Gastrocnemius medialis (tissue), 4 donors: ENCODE measurements around the gene ORAI2. TPM values are rescaled to one million over a fixed set of nuclear protein-coding genes. Genes with fewer than 3 reads are reported as not detected.

ENCODE experiments used
- ATAC-seq, 2 donors: fragments of 150-250 bp; one replicate each; pipeline ENCODE4 v1.9.1; 2016
- DNase-seq, 2 donors: peaks; one replicate each; pipeline ENCODE4 v3.0.0-alpha.2; 2019
- H3K27ac ChIP-seq, 4 donors: fragments of 200-600 bp; sonication (generic); 1 replicate in 1 of 4; 2 replicates in 3 of 4; pipeline ENCODE4 v1.5.1; 2016 to 2018; ENCODE audit warnings: mild to moderate bottlenecking in 2 of 4, moderate library complexity in 1 of 4
- H3K27me3 ChIP-seq, 3 donors: fragments of 200-600 bp; sonication (generic) in 2 of 3; 1 replicate in 1 of 3; 2 replicates in 2 of 3; pipeline versions ENCODE4 v1.5.1 to v1.6.0; 2016 to 2019; ENCODE audit warnings: mild to moderate bottlenecking in 1 of 3, moderate library complexity in 1 of 3
- H3K36me3 ChIP-seq, 2 donors: fragments of 200-600 bp; sonication (generic) in 1 of 2; one replicate each; pipeline ENCODE4 v1.5.1; 2017 to 2018
- H3K4me1 ChIP-seq, 2 donors: fragments of 200-600 bp; sonication (generic) in 1 of 2; one replicate each; pipeline ENCODE4 v1.5.1; 2016 to 2017; ENCODE audit warnings: mild to moderate bottlenecking in 2 of 2
- H3K4me3 ChIP-seq, 4 donors: fragments of 200-600 bp; sonication (generic) in 3 of 4; 1 replicate in 1 of 4; 2 replicates in 3 of 4; pipeline ENCODE4 v1.5.1; 2016 to 2019; ENCODE audit warnings: mild to moderate bottlenecking in 2 of 4
- H3K9me3 ChIP-seq, 3 donors: fragments of 200-600 bp; sonication (generic) in 2 of 3; 1 replicate in 1 of 3; 2 replicates in 2 of 3; pipeline ENCODE4 v1.5.1; 2016 to 2019
- POLR2A ChIP-seq, 2 donors: fragments of 450-650 bp; IDR thresholded peaks; one replicate each; pipeline ENCODE4 v1.6.1; 2017; ENCODE audit warnings: antibody characterized with exemption in 2 of 2, mild to moderate bottlenecking in 2 of 2, moderate library complexity in 2 of 2
- in situ Hi-C, 4 donors: fragments of 200-750 bp; cut with MboI; loops; one replicate each; pipeline versions ENCODE4 v1.15.0 to v1.8.0; 2017; ENCODE audit warnings: low sequenced_read_pairs in 4 of 4
- intact Hi-C: fragments of 100-400 bp; cut with DNase I; formaldehyde crosslinking; loops from one replicate; pipeline ENCODE4 v1.15.1; 2023; ENCODE audit warnings: low total_unique reads
- total RNA-seq, 4 donors: library from RNA; depleted of rRNA; stranded (reverse); fragments of >200 nt; gene quantifications; one replicate each; pipeline versions ENCODE4 v1.1.0 to v1.2.3, GENCODE V29; 2016
- TF ChIP-seq, protein P1 (sequence below), 5 experiments: fragments of 450-650 bp in 3 of 5; fragments of 200-600 bp in 2 of 5; sonication (generic) in 2 of 5; IDR thresholded peaks in 4 of 5; conservative IDR thresholded peaks in 1 of 5; 1 replicate in 4 of 5; 2 replicates in 1 of 5; pipeline ENCODE4 v1.5.1; 2016 to 2019; ENCODE audit warnings: antibody characterized with exemption in 5 of 5, mild to moderate bottlenecking in 3 of 5, moderate library complexity in 3 of 5

The ORAI2 gene
- total RNA-seq, 4 donors from 2014 or later: 1.8 to 4.1 (median 2.3) TPM

GRCh38 chr7:102460467-102460866, 27.1 kb downstream of the ORAI2 start:
- intact Hi-C loops (no loop called here), in situ Hi-C loops (loop anchor here in 1 of 4 donors (10.0 kb wide), 1 partner anchor 56 kb away; no protein-coding TSS in a partner anchor)

DNA sequence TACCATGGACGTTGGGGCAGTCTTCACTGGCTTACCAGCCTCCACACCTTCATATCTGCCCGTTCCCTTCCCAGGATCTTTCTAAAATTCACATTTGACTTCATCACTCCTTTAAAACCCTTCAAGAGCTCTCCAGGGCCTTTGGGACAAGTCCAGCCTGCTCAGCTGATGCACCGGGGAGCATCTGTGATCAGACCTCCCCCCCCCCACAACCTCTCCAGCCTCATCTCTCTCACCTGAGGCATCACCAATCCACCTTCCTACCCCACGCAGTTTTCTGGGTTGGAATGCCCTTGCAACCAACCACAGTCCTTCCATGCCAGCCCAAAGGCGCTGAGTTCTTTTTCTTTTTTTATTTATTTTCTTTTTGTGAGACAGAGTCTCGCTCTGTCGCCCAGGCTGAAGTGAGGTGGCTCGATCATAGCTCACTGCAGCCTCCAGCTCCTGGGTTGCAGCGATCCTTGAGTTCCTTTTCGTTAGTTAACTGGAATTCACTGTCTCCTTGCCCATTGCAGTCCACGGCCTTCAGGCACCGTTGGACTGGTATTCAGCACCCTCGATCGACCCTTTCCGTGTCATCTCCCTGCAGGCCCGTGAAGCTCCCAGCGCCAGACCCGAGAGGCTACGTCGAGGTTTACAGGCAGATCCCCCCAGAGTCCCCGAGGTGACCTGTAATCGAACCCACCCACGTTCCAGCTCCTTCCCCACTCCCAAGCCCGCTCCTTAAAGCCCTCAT, 30.6 kb downstream of the ORAI2 start:
- ATAC-seq: peak; percentile 5 to 7

More at GRCh38 chr7:102460467-102460866, 27.1 kb downstream of the ORAI2 start:
- Histone ChIP-seq H3K9me3 (no peaks in the 10 kb centered on the region), H3K27me3 (no peaks in the 10 kb centered on the region), H3K36me3 (peaks cover 0 to 38% of the 10 kb centered on the region in 2 donors), H3K4me3 (no peak overlapping the region), H3K27ac (no peak overlapping the region), H3K4me1 (peaks cover 10 to 19% of the 10 kb centered on the region in 2 donors)
- ATAC-seq (no peak), DNase-seq (no peak)
- TF ChIP-seq POLR2A (IDR thresholded peaks at IDR 0.05): no peak
- TF ChIP-seq, protein P1, sequence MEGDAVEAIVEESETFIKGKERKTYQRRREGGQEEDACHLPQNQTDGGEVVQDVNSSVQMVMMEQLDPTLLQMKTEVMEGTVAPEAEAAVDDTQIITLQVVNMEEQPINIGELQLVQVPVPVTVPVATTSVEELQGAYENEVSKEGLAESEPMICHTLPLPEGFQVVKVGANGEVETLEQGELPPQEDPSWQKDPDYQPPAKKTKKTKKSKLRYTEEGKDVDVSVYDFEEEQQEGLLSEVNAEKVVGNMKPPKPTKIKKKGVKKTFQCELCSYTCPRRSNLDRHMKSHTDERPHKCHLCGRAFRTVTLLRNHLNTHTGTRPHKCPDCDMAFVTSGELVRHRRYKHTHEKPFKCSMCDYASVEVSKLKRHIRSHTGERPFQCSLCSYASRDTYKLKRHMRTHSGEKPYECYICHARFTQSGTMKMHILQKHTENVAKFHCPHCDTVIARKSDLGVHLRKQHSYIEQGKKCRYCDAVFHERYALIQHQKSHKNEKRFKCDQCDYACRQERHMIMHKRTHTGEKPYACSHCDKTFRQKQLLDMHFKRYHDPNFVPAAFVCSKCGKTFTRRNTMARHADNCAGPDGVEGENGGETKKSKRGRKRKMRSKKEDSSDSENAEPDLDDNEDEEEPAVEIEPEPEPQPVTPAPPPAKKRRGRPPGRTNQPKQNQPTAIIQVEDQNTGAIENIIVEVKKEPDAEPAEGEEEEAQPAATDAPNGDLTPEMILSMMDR (IDR thresholded peaks at IDR 0.05 in 4 of 5, conservative IDR thresholded peaks at IDR 0.05 in 1 of 5): no peak

DNA sequence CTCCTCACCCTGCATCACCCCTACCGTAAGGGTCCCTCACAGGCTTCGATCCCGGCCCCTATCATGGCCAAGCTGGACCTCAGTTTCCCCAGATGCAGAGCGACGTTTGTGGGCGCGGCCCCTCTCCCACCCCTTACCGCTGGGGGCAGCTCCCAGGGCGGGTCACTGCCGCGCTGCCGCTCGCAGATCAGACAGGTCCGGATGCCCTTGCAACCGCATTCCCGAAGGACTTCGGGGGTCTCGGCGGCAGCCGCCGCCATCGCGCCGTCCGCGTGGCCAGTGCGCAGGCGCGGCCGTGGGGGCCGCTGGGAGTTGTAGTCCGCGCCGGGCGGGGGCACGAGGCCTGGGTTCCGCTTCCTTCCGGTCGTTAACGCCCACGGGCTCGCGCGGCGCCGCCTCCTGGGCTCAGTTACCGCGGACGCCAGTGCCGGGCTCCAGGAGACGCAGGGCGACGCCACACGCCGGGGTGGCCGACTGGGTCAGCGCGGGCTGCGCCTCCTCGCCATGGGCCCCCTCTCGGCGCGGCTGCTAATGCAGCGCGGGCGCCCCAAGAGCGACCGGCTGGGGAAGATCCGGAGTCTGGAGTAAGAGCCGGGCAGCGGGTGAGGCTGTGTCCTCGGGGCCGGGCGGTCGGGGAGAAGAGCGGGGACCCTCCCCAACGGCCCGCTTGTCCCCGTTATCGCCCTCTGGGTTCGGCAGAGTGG, 31.4 kb downstream of the ORAI2 start, which contains the start of the genes ALKBH4 and LRWD1:
TSS of gene ALKBH4 (minus strand) at position 287 of the 704 bp plus-strand sequence. CDS start at position 260, 27 bp downstream.
TSS of gene LRWD1 (plus strand) at position 408 of the 704 bp plus-strand sequence. CDS start at position 505, 97 bp downstream.
- intact Hi-C loops: no loop called here
- ATAC-seq: peak; percentile 89 to 92
- in situ Hi-C loops: loop anchor here in 1 of 4 donors (10.0 kb wide), 1 partner anchor 60 kb away; no protein-coding TSS in a partner anchor
- H3K9me3 ChIP-seq: no peaks in the 10 kb centered on the region
- H3K36me3 ChIP-seq: no peaks in the 10 kb centered on the region
- DNase-seq: peak; percentile 90 to 94
- H3K27me3 ChIP-seq: no peaks in the 10 kb centered on the region
- peak within 1 kb of the TSS; percentile 80 to 89 (median 84) for H3K27ac ChIP-seq
- H3K4me3 ChIP-seq: peak within 1 kb of the TSS; percentile 88 to 100 (median 93)
- peak; percentile 57 to 60 for TF ChIP-seq POLR2A (IDR thresholded peaks at IDR 0.05)
- TF ChIP-seq, protein P1 (IDR thresholded peaks at IDR 0.05 in 4 of 5, conservative IDR thresholded peaks at IDR 0.05 in 1 of 5): peak in 4 of 5 experiments; percentile 19 to 36 (median 31)
- peaks cover 14 to 26% of the 10 kb centered on the region in 2 donors for H3K4me1 ChIP-seq

More for the DNA sequence above, 30.6 kb downstream of the ORAI2 start:
- in situ Hi-C loops: loop anchor here in 1 of 4 donors (10.0 kb wide), 1 partner anchor 59 kb away; no protein-coding TSS in a partner anchor
- H3K27me3 ChIP-seq: no peaks in the 10 kb centered on the region
- peak overlapping the region; percentile 88 to 100 (median 93) for H3K4me3 ChIP-seq
- peak overlapping the region; percentile 80 to 89 (median 84) for H3K27ac ChIP-seq
- intact Hi-C loops: no loop called here
- no peaks in the 10 kb centered on the region for H3K9me3 ChIP-seq
- DNase-seq: no peak
- peaks cover 0 to 6% of the 10 kb centered on the region in 2 donors for H3K36me3 ChIP-seq
- peaks cover 14 to 26% of the 10 kb centered on the region in 2 donors for H3K4me1 ChIP-seq
- TF ChIP-seq, protein P1 (IDR thresholded peaks at IDR 0.05 in 4 of 5, conservative IDR thresholded peaks at IDR 0.05 in 1 of 5): no peak
- no peak for TF ChIP-seq POLR2A (IDR thresholded peaks at IDR 0.05)

GRCh38 chr7:102466097-102466496, 32.7 kb downstream of the ORAI2 start:
- intact Hi-C loops: no loop called here
- H3K4me1 ChIP-seq: peaks cover 14 to 32% of the 10 kb centered on the region in 2 donors
- H3K4me3 ChIP-seq: peak overlapping the region in 1 of 4 donors; percentile 100
- DNase-seq (no peak), ATAC-seq (no peak)
- H3K27ac ChIP-seq: no peak overlapping the region
- no peaks in the 10 kb centered on the region for H3K27me3 ChIP-seq
- in situ Hi-C loops: loop anchor here in 1 of 4 donors (10.0 kb wide), 1 partner anchor 61 kb away; no protein-coding TSS in a partner anchor
- H3K36me3 ChIP-seq: no peaks in the 10 kb centered on the region
- H3K9me3 ChIP-seq: no peaks in the 10 kb centered on the region
- TF ChIP-seq, protein P1 (IDR thresholded peaks at IDR 0.05 in 4 of 5, conservative IDR thresholded peaks at IDR 0.05 in 1 of 5): no peak
- no peak for TF ChIP-seq POLR2A (IDR thresholded peaks at IDR 0.05)
